Stimulated activated CD8-positive, alpha-beta memory T cell treated with anti-CD3 and anti-CD28 coated beads, Interleukin-4, amount 100 ng/mL, for 1 hour (primary cell): Measurements from ENCODE around the gene HMGCS2.
A peak's percentile ranks its signal among the peaks of the same experiment; 100 is the strongest.

Experiments used
- DNase-seq, 2 donors: peaks; one replicate each; pipeline ENCODE4 v3.0.0-alpha.2; 2020; ENCODE audit warnings: low read depth in 2 of 2, low spot score in 1 of 2

The HMGCS2 gene

DNA sequence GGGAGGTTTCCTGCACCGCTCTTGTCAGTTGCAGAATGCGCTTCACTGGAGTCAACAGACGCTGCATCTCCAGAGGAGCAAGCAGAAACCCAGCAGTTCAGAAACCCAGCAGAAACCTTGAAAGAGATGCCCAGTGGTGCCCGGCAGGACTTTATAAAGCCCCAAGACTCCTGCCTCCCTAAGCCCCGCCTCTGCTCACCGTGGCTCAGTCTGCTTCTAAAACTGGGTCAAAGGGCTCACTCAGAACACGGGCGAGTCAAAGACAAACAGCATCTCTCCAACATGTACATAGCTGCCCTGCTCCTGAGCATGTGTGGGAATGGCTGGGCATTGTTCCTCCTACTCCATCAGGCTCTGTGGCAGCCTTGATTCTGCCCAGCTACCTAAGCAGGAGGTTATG, at the start of gene HMGCS2:
TSS of gene HMGCS2 (minus strand) at position 128 of the 400 bp plus-strand sequence. CDS start at position 67, 61 bp downstream.
- DNase-seq: no peak

DNA sequence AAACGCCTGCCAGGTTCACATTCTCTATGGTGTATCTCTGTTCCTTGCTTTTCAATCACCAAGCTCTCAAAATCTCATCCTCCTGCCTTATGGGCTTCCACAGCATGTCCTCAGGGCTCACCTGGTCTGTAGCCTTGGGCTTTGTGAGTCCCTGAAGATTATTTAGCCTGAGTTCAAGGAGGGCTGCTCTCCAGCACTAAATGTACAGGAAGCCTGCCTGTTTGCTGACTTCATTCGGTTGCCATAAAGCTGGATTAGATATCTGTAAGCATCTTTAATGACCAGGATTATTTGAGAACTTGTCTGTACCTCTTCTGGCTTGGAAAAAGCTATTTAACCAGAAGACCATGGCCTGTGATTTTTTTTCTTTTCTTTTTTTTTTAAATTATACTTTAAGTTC, 49.5 kb upstream of the HMGCS2 start:
- no peak for DNase-seq

DNA sequence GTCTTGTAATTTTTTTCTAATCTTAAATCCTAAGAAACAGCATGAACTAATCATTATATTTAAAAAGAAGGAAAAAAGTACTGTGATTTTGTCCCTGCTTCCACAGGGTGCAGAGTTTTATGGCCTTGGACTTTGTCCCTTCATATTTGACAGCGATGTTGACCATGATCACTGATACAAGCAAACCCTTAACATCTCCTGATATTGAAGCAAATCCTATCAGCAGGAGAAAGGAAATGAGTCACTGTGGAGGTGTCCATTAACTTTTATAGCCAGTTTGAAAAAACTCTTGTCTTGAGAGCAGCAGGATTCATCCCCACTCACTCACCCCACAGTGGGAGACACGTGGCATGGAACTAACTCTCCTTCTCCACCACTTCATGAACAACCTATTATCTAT, 47.7 kb upstream of the HMGCS2 start:
- DNase-seq: no peak

DNA sequence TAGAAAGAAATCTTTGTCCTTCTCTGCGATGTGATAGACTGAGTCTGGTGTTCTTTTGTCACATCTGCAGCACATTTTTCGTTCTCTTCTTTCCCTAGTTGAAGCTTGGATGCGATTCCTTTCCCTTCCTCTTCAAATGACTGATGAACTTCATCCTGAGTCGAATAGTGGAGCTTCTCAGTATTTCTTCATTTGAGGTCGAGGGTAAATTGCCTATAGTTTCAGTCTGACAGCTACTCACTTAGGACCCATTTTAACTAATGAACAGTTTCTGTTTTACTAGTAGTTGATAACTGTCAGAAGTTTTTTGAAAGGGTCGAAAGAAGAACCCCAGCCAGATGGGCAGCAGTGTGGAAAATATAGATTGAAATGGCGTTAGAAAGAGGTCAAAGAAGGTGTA, 47.2 kb upstream of the HMGCS2 start:
- no peak for DNase-seq

DNA sequence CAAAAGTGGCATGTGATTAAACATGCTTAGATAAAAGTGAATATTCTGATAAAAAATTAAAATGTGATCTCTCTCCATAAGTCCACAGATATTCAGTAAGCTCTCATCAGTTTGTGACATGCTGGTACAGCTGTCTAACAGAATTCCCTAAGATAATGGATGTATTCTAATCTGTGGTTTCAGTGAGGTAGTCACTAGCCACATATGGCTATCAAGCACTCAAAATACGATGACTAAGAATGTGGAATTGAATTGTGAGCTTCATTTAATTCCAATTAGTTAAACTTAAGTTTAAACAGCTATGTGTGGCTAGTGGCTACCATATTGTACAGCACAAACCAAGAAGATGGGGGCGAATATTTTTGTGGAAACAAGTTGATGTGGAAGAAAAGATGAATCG, 46.7 kb upstream of the HMGCS2 start:
- no peak for DNase-seq

DNA sequence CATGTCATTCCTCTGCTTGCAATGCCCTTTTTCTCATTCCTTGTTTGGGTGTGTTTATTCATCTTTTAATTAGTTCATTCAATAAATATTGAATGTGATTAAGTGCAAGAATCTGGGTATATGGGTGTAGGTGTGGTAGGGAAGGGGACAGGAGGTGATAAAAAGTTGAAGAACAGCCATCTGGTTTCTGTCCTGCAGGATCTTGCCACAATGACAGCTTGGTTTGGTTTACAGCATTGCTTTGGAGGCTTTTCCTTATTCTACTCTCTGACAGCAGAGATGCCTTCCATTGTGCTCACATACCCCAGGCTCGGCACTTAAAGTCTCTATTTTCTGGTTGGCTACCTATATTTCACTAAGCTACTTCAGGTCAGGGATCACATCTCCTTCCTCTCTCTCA, 45.6 kb upstream of the HMGCS2 start:
- no peak for DNase-seq

DNA sequence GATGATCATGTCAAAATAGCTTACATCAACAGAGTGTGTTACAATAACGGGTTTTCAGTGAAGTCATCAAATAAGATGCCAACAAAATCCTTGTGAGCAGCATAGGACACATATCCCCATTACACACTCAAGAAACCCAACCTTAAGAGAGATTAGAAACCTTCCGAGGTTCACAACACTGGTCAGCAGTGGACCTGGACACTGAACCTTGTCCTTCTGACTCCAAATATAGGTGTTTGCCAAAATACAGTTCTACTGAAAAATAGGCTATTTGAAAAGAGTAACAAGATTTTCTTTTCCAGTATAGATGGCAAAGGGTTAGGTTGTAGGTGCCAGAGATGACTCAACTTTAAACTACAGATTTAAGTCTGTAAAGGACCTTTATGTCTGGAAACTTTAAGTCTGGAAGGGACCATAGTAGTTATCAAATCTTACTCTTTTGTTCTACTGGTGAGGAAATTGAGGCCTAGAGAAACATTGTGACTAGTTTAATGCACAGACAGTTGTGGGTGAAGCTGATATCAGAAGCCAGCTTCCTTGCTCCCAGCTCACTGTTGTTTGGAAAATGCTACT, 43.4 kb upstream of the HMGCS2 start:
- DNase-seq: no peak

DNA sequence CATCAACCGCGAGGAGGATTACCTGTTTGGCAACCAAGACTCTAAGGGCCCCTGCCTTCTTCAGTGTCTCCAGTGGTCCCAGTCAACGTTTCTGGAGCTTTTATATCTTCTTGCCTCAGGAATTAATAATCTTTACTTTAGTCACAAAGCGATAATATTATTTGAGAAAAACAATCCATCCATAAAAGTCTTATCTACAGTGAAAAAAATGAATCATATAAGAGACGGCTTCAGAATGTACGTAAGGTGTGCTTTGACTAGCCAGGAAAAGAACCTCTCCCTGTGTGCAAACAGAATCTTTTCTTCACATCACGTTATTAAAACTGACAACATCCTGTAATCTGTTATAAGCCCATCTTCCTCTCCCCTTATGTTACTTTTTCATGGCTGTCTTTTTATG, 42.7 kb upstream of the HMGCS2 start, which contains the start of gene REG4:
TSS of gene REG4 (minus strand) at position 74 of the 400 bp plus-strand sequence. CDS start 2,691 bp downstream, outside the sequence.
- DNase-seq: no peak

DNA sequence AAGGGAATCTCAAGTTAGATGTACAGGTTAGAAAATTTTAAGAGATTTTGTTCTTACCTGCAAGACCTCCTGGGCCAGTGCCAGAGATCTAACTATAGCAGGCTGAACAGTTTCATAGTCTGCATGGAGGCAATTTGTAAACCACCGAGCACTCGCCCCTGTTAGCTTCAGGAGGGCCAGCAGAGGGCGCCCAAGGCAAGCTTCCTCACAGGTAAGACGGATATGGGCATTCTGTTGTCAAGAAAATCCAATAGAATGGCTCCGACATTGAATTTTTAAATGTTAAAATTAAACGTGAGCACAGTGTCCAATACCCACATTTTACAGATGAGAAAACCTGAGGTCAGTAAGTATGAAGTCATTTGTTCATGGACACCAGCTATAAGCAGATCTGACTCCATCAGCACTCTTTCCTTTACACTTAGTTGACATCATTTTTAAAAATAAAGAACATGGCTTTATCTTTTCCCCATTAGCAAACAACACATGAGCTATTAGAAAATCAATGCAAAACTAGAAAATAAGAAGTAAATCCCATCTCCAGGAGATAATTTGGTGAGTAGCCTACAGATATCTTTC, 40.4 kb upstream of the HMGCS2 start:
- DNase-seq: peak; percentile 20 to 40

DNA sequence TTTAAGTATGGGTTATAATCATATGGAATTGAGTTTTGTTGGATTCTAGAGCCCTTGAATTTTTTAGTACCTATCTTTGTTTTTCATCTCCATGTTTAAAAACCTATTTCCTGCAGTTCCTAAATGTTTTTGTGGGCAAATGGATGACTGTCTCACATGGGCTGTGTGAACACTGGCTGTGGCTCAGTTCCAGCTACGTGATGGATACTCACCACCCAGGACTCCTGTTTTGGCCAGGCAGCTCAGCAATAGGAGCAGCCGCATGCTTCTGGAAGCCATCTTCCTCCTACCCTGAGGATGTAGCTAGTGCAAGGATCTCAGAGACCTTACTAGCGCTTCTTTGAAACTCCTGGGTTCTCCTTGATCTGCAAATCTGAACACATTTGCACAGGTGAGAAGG, 39.8 kb upstream of the HMGCS2 start:
- no peak for DNase-seq

DNA sequence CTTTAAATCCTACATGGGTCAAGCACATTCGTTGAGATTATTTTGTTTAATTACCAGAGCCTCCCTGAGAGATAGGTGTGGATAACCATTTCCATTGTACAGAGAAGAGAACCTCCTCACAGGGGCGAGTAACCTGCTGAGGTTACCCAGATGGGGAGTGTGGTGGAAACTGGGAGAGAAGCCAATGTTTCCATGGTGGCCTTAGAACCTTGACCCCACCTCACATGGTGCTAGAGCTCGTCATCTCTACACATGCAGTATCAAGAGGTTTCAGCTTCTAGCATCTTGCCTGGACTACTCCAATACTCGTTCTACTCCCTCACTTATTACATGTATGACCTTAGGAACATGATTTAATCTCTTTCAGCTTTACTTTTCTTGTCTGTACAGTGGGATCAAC, 37.8 kb upstream of the HMGCS2 start:
- no peak for DNase-seq

DNA sequence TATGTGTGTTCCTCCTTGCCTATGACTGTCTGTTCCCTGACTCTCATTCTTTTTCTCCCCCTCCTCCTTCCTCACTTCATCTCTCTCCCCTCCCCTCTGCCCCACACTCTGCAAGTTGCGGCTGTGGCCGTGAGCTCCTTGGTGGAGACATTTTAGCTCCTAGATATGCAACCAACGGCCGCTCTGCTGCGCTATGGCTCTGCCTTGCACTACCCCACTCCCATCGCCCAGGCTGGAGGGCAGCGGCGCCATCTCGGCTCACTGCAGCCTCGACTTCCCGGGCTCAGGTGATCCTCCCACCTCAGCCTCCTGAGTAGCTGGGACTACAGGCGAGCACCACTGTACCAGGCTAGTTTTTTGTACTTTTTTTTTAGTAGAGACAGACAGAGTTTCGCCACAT, 37.0 kb upstream of the HMGCS2 start:
- no peak for DNase-seq

DNA sequence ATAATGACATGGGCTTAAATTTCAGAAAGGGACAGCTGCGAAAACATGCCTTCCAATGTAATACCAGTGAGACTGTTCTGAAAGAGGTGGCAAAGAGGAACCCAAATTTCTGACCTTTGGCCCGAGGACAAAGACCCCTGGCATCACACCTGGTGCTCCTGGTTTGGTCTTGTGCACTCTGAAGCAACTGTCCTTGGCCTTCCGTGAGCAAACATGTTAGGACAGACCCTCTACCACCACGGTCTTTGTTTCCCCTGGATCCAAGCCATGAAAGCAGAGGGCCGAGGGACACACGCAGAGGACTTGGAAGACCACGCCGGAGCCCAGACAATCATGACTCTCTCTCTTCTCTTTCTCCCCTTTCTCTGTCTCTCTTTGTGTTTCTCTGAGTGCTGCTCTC, 36.5 kb upstream of the HMGCS2 start:
- DNase-seq: no peak

DNA sequence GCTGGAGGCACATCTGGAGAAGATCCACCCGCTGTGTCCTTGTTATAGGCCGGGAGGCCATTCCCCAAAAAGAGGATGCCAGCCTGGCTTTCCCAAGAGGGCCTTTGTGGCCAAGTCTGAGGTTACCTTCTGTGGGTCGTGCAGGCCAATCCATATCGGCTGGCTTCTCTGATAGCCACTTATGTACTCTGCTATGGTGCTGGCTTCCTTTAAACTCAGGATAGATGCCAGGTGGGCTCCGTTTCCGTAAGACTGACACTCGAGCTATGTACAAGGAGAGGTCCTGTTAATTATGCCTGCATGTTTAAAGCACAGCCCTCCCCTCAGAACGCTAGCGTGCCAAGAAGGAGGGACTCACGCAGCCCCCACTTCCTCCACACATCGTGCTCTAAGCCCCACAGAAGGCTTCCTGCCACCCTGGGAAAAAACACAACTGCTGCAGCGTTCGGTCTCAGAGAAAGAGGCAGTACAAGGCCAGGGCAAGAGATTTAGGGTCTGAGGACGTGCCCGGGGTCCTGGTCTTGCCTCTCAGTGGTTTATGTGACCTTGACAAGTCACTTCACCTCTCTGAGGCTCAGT, 31.0 kb upstream of the HMGCS2 start:
- no peak for DNase-seq

DNA sequence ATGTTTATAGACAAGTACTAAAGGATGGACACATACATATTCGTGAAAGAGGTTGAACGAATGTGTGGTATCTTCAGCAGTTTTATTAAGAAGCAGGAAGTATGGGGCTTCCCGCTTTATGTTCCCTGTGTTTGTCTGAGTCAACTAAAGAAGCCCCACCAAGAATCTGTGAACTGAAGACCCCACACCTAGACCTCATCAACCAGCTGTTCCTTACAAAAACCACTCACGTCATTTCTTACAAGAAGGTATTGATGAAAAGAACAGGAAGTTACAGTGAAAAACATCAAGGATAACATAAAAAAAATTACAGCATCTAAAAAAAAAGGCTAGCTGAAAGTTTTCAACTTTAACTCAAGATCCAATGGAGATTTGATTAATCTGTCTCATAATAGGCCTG, 30.3 kb upstream of the HMGCS2 start:
- no peak for DNase-seq

DNA sequence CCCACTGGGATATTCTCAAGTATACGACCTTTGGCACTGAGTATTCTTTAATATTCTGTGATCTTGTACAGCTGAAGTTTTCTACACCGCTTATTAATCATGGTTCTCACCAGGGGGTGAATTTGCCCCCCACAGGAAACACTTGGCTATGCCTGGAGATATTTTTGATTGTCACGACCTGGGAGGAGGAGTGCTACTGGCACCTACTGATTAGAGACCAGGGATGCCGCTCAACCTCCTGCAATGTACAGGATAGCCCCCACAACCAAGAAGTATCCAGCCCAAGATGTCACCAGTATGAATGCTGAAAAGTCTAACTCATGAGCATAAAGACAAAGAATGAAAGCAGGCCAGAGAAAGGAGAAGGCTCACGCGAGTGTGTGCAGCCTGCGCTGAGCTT, 28.9 kb upstream of the HMGCS2 start:
- no peak for DNase-seq

DNA sequence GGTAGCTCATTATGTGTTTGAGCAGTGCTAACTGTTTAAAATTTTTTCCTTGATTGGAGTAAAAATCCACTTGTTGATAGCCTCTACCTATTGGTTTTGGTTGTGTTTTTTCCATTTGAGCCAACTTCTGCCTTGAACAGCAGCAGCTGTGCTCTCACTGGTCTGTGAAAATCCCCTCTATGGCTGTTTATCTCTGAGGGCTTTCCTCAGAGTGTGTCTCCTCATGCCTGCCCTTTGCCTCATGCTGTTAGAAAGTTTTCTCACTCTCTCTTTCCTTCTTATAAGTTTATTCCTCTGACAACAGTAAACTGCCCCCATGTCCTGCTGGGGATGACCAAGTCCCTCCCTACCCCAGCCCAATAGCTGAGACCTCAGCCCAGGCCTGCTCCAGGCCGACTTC, 28.5 kb upstream of the HMGCS2 start:
- DNase-seq: no peak

DNA sequence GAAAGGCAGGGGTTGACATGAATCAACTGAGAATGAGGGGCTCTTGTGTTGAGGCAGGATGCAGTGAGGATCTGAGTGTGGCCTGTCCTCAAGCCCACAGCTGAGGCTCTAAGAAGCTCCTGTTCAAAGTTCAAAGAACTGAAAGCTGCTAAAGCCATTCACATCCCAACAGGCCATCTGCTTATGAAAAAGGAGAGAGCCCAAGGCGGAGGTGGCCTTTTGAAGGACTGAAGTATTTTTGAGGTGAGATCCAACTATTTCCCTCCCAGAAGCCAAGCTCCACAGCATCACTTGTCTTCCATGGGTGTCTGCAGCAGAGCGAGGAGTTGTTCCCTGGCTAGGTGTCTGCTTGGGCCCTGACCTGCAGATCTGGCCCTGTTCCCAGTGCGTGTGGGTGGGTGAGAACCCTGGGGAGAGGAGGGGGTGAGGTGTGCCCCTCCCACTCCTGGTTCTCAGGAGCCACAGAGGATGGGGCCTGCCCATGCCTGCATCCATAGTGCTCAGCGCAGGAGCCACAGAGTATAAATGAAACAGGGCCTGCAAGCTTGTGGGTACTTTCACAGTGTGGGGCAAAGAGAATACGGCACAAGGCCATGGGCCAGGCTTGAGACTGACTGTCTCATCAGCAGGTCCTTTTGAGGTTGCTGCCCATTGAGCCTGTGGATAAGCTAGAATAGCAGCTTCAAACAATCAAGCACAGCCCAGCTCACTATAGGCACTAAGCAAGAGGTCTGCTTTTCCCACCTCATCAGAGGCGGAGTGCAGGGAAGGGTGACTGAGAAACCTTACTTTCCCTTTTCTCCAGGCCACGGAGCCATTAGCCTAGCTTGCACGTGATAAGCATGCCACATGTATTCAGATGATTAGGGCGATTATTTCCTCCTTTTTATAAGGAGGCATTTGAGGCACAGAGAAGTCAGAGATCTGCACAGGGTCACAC, 26.8 kb upstream of the HMGCS2 start:
- DNase-seq: no peak

DNA sequence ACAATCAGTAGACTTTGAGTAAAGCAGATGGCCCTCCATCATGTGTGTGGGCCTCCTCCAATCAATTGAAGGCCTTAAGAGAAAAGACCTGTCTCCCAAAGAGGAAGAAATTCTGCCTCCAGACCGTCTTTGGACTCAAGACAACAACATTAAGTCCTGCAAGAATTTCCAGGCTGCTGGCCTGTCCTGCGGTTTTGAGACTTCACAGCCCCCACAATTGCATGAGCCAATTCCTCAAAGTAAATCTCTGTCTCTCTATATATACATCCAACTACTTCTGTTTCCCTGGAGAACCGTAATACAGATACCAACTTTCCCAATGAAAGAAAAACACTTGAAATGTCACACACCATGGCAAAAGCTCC, 26.2 kb upstream of the HMGCS2 start:
- no peak for DNase-seq

DNA sequence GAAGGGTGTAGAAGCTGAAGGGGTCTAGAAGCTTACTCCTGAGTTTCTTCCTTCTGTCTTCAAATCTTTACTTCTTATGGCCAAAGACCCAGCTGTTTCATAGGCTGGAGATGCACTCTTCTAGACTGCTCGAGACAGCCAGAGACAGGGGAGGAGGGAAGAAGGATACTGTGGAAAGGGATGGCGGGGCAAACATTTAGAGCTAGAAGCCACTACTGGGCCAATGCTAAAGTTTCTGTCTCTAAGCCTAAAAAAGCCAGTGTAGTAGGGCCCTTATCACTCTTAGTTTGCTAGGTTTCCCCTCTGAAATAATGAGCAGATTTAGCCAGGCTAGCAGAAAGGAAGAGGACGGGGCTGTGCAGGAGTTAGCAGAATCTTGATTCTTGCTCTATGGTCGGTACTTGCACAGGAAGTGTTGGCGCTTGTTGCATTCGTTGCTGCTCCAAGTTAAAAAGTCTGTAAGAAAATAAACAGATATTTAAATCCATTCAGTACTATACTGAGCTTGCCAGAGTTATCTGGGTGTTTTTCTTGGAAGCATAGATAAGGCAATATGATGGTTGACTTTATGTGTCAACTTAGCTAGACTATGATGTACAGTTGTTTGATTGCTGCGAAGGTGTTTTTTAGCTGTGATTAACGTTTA, 25.6 kb upstream of the HMGCS2 start:
- DNase-seq: no peak

DNA sequence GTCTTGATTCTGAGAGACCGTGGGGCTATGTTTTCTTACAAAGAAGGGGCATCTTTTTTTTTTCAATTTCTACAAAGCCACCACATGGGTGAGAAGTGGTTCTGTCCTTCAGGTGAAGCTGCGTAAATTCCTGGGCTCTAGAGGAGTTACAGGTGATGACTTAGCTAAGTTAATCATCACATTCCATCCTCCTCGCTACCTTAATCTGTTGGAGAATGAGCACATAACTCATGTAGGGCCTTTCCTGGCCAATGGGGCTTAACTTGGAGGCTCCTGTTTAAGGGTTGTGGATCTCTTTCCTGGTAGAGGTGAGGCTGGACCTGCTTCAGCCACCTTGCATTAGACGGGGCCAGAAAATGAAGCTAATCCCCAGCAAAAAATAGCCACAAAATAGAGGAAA, 22.7 kb upstream of the HMGCS2 start:
- no peak for DNase-seq
